Right cardiac atrium (tissue), 5 donors: ENCODE measurements around the gene ELOVL6. TPM values are rescaled to one million over a fixed set of nuclear protein-coding genes. Genes with fewer than 3 reads are reported as not detected.
"Not testable (repeated sequence)": the region's sequence is repeated elsewhere in the genome, so short reads cannot be mapped to it uniquely, and the experiment has no call there.

Source experiments
- ATAC-seq, 2 donors: fragments of 200-7000 bp; cut with Tn5 transposase; one replicate each; pipeline versions ENCODE4 v1.8.0 to v1.9.1; 2020; ENCODE audit warnings: moderate library complexity in 2 of 2, mild to moderate bottlenecking in 1 of 2
- DNase-seq, 3 donors: peaks; one replicate each; pipeline ENCODE4 v3.0.0-alpha.2; 2020
- H3K27ac ChIP-seq: one replicate; pipeline ENCODE4 v1.5.1; 2013; ENCODE audit warnings: mild to moderate bottlenecking, low read length, control low read depth, moderate library complexity
- H3K27me3 ChIP-seq: one replicate; pipeline ENCODE4 v1.6.1; 2013; ENCODE audit not compliant: control insufficient read depth, insufficient read depth
- H3K4me1 ChIP-seq: one replicate; pipeline ENCODE4 v1.6.1; 2013; ENCODE audit warnings: low read length; ENCODE audit not compliant: control insufficient read depth, insufficient read depth
- H3K4me3 ChIP-seq: one replicate; pipeline ENCODE4 v1.5.1; 2013; ENCODE audit warnings: low read length, control low read depth
- H3K9me3 ChIP-seq: one replicate; pipeline ENCODE4 v1.6.1; 2013; ENCODE audit warnings: low read length; ENCODE audit not compliant: control insufficient read depth
- WGBS: extraction: QIAGEN DNeasy Blood & Tissue Kit; methylation state at CpG from one replicate; pipeline ENCODE4 v1.1.7; 2013; 5-methylcytosine and 5-hydroxymethylcytosine counted together
- intact Hi-C, 4 donors: fragments of 100-400 bp; cut with DNase I; formaldehyde crosslinking; loops; one replicate each; pipeline versions ENCODE4 v1.11.0 to v1.14.0; 2022 to 2023
- polyA plus RNA-seq: library from polyadenylated mRNA; stranded (reverse); fragments of 200-250 nt; gene quantifications from one replicate; pipeline ENCODE4 v1.2.3, GENCODE V29; 2013
- total RNA-seq, 4 donors: library from RNA; stranded (reverse); fragmentation: NEBNext Ultra II Directional; extraction: Animal tissue kit (Norgen Biotek cat#: 25700); gene quantifications; one replicate each; pipeline ENCODE4 v1.2.1, GENCODE V29; 2021
- donor health status: healthy with polysubstance abuse.
- donor health status: DM: no; HTN: yes; CAD: no.
- donor health status: DM: no; HTN: no; CAD: no.
- donor health status: DM: no; HTN: yes; CAD: no; lungs with severe emphysema.
- donor health status: DM: yes; HTN: yes; CAD: no.

ELOVL6 gene
- total and polyA plus RNA-seq, 5 donors: 1.9 to 8.1 (median 3.4) TPM

GRCh38 chr4:110096405-110096804, 102.0 kb downstream of the ELOVL6 start:
- Histone ChIP-seq H3K4me3 (no peak overlapping the region), H3K27ac (no peak overlapping the region), H3K9me3 (no peaks in the 10 kb centered on the region), H3K4me1 (no peaks in the 10 kb centered on the region), H3K27me3 (no peaks in the 10 kb centered on the region)
- intact Hi-C loops: no loop called here
- DNase-seq (no peak), ATAC-seq (no peak)
- WGBS: 91% methylated on average over 1 of the region's 1 CpG

GRCh38 chr4:110092646-110093045, 105.8 kb downstream of the ELOVL6 start:
- Histone ChIP-seq H3K27ac (no peak overlapping the region), H3K4me1 (no peaks in the 10 kb centered on the region), H3K27me3 (no peaks in the 10 kb centered on the region), H3K4me3 (no peak overlapping the region), H3K9me3 (no peaks in the 10 kb centered on the region)
- WGBS: 93% methylated on average over 4 of the region's 4 CpGs
- no peak for DNase-seq
- no peak for ATAC-seq
- intact Hi-C loops: no loop called here

- intact Hi-C loops: no loop called here
- no peak overlapping the region for H3K4me3 ChIP-seq
- H3K9me3 ChIP-seq: no peaks in the 10 kb centered on the region
- 83% methylated on average over 6 of the region's 6 CpGs for WGBS
- DNase-seq (no peak), ATAC-seq (no peak)
- no peak overlapping the region for H3K27ac ChIP-seq
- no peaks in the 10 kb centered on the region for H3K4me1 ChIP-seq
- H3K27me3 ChIP-seq: no peaks in the 10 kb centered on the region
Observed at GRCh38 chr4:110091434-110092140, 106.8 kb downstream of the ELOVL6 start.

- no peak overlapping the region for H3K27ac ChIP-seq
- H3K4me1 ChIP-seq: no peaks in the 10 kb centered on the region
- intact Hi-C loops: no loop called here
- no peaks in the 10 kb centered on the region for H3K9me3 ChIP-seq
- DNase-seq: no peak
- H3K4me3 ChIP-seq: no peak overlapping the region
- no peak for ATAC-seq
- WGBS: 81% methylated on average over 4 of the region's 4 CpGs
- no peaks in the 10 kb centered on the region for H3K27me3 ChIP-seq
Observed at GRCh38 chr4:110088670-110089069, 109.7 kb downstream of the ELOVL6 start.

- ATAC-seq (peak in 1 of 2 donors; percentile 79), DNase-seq (no peak)
- no peaks in the 10 kb centered on the region for H3K27me3 ChIP-seq
- no peak overlapping the region for H3K4me3 ChIP-seq
- no peaks in the 10 kb centered on the region for H3K4me1 ChIP-seq
- H3K27ac ChIP-seq: no peak overlapping the region
- no peaks in the 10 kb centered on the region for H3K9me3 ChIP-seq
- WGBS: 51% methylated on average over 4 of the region's 4 CpGs
- intact Hi-C loops: no loop called here
Observed at GRCh38 chr4:110087070-110087708, 111.2 kb downstream of the ELOVL6 start.

- Histone ChIP-seq H3K4me1 (no peaks in the 10 kb centered on the region), H3K4me3 (no peak overlapping the region), H3K27ac (no peak overlapping the region), H3K9me3 (no peaks in the 10 kb centered on the region), H3K27me3 (no peaks in the 10 kb centered on the region)
- peak in 2 of 3 donors; percentile 20 to 48 for DNase-seq
- WGBS: 38% methylated on average over 1 of the region's 1 CpG
- intact Hi-C loops: no loop called here
- peak; percentile 71 to 83 for ATAC-seq
Observed at GRCh38 chr4:110085131-110085530, 113.3 kb downstream of the ELOVL6 start.

- Histone ChIP-seq H3K4me3 (no peak overlapping the region), H3K9me3 (no peaks in the 10 kb centered on the region), H3K27ac (no peak overlapping the region), H3K27me3 (no peaks in the 10 kb centered on the region), H3K4me1 (no peaks in the 10 kb centered on the region)
- DNase-seq: no peak
- intact Hi-C loops: no loop called here
- ATAC-seq: no peak
- 98% methylated on average over 3 of the region's 3 CpGs for WGBS
Observed at GRCh38 chr4:110084154-110084553, 114.3 kb downstream of the ELOVL6 start.

GRCh38 chr4:110078148-110078547, 120.3 kb downstream of the ELOVL6 start:
- DNase-seq, H3K27me3 ChIP-seq, ATAC-seq, H3K9me3 ChIP-seq, H3K27ac ChIP-seq, H3K4me3 ChIP-seq, intact Hi-C loops, H3K4me1 ChIP-seq: not testable (repeated sequence)
- WGBS: 90% methylated on average over 2 of the region's 2 CpGs

- ATAC-seq, intact Hi-C loops, H3K27ac ChIP-seq, DNase-seq, H3K9me3 ChIP-seq, H3K4me3 ChIP-seq, H3K4me1 ChIP-seq, H3K27me3 ChIP-seq: not testable (repeated sequence)
- WGBS: 95% methylated on average over 11 of the region's 11 CpGs
Observed at GRCh38 chr4:110076828-110077227, 121.6 kb downstream of the ELOVL6 start.

- intact Hi-C loops: no loop called here
- ATAC-seq (no peak), DNase-seq (no peak)
- WGBS: 88% methylated on average over 1 of the region's 1 CpG
- Histone ChIP-seq H3K9me3 (no peaks in the 10 kb centered on the region), H3K27ac (no peak overlapping the region), H3K27me3 (no peaks in the 10 kb centered on the region), H3K4me1 (peaks cover 2% of the 10 kb centered on the region), H3K4me3 (no peak overlapping the region)
Observed at GRCh38 chr4:110075891-110076290, 122.5 kb downstream of the ELOVL6 start.

GRCh38 chr4:110075083-110075738, 123.2 kb downstream of the ELOVL6 start:
- no peak overlapping the region for H3K27ac ChIP-seq
- no peaks in the 10 kb centered on the region for H3K9me3 ChIP-seq
- intact Hi-C loops: no loop called here
- no peak for DNase-seq
- H3K27me3 ChIP-seq: no peaks in the 10 kb centered on the region
- ATAC-seq: no peak
- H3K4me1 ChIP-seq: peaks cover 2% of the 10 kb centered on the region
- H3K4me3 ChIP-seq: no peak overlapping the region
